ENCODE measurements around the gene COL11A1.

Gene COL11A1

DNA sequence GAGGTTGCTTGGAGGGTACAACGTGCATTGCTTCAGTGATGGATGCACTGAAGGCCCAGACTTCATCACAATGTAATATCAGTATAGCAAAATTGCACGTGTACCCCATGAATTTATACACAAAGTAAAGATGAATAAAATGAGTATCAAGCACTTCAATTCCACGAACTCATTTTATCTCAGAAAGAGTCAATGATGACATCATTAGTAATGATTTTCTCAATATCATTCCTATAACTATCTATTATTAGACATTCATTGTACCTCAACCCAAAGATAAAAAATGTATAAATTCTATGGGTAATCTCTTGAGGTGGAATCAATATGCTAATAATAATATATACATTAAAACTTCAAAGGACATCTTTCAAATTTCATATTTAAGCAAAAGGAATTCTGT, 208.4 kb downstream of the COL11A1 start:
- no peak for DNase-seq (ENCODE audit: low read depth)

DNA sequence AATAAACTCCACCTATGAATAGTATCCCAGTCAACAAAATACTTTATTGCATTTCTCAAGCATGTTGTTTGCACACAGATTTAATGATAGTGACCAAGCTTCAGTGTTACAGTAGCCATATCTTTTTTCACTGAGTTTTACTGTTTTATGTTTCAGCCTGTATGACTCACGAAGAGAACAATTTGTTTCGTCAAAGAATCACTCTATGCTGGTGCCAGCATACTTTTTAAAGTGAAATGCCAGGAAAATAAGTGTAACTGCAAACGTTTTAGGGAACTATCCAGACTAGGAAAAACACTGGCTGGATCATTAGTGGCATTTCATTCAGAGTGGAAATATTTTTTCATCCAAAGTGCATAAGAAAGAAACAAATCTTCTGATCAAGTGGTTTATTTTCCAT, 210.8 kb downstream of the COL11A1 start:
- DNase-seq (ENCODE audit: low read depth) = peak; percentile 71

DNA sequence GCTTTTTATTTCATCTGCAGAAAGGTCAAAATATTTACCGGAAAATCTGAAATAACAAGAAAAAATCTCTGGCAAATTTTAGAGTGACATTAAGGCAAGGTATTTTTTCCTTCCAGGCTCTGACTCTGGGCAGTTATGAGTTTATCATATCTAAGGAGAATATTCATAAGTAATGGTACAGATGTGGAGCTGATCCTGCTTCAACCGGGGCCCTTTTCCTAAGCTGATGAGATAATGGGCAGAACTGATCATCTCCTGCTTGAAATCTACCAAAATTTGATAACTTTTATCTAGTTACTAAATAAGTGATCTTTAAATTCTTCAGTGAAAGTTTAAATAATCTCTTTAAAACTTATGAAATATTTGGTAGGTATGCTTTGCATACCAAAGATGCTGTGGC, 211.6 kb downstream of the COL11A1 start:
- DNase-seq (ENCODE audit: low read depth) = no peak

DNA sequence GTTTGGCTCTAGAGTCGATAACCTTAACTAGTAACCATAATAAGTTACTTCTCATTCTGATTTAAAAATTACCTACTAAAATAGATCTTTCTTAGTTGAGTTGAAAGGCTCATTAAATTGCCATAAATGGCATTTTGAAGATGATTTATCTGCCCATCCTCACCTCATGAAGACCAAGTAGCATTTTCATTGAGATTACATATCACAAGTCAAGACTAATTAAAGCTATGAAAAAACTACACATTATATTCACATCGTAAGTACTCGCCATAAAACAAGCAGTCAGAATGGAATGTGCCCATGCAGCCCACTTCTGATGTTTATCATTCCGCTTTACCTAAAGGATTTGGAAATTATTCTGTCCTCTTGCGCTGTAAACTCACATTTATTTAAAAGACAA, 212.0 kb downstream of the COL11A1 start:
- no peak for DNase-seq (ENCODE audit: low read depth)

DNA sequence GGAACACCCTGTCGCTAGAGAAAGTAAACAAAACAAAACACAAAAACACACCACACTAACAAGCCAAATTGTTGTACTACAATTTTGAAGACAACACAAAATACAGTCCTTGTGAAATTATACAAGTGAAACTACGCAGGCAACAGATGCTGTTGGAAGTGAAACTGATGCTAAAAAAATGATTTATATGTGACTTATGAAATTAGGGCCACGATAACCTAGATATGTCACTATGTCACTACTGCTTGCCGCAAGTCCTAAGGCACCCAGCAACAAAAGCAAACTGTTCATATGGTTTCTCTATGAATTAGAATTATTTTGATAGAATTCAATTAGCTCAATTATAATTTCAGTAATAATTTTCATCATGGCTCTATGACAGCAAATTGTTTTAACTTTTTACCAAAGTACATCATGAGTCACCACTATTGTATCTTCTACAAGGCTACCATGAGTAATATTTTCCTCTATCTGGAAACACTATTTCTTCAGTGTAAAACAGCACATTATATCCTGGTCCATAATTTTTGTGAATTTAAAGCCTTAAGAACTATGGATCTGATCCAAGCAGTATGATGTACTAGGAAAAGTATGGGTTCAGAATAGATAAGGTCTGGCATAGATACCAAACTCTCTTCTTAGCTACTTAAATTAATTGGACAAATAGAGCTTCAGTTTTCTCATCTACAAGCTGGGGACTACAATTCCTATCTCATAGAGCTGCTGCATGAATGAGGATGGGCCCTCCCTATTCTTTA, 216.3 kb downstream of the COL11A1 start:
- DNase-seq (ENCODE audit: low read depth) = peak; percentile 84

DNA sequence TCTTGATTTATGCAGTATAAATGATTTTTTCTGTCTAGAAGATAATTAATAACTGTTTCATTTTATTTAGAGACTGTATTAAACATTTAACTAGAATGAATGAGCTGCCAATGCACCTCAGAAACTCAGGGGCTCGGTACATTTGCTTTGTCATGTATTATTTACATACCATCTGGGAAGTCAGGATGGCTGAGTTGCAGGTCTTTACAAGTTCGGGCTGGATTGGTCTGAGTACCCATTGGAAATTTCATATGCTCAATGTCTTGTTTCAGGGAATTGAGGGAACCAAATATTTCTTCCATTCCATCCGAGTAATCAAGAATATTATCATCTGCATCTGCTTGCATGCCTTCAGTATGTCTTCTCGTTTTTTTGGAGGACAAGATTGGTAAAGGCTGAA, 221.7 kb downstream of the COL11A1 start:
- DNase-seq (ENCODE audit: low read depth) = no peak

DNA sequence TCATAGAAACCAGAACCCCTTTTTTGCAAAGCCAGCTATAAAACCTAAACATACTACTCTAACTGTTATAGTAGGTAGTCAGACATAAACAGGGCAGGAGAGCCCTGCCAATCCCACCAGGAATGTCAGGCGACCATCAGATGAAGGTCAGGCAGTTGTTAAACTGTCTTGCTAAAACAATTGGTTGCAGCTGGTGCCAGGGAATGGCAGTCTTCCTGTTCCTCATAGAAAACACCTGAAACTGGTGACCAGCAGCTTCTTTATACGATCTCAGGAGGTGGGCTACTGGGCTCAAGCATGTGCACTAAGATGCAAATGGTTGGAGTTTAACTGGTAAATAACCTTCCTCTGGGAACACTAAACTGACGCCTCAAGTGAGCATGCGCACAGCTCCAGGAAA, 224.1 kb downstream of the COL11A1 start:
- DNase-seq (ENCODE audit: low read depth) = no peak

DNA sequence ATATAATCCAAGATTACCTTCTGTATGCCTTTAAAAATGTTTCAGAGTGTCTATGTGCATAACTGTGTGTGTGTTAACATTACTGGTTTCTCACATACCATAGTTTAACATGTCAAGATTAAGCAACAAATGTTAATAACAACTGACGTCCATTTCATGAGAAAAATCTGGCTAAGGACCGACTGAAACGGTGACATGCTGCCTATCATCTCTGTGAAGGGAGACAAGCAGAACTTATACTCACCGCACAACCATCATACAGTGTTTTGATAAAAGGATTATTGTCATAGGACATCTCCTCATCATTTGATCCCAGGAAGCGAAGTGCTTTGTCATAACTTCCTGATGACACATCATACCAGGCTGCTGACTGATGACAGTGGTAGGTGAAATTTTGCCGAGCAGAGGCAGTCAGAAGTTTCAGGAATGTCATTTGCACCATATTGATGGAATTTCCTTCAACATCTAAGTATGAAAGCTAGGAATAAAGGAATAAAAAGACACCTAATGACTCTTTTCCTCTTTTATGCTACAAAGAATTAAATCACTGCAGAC, 228.8 kb downstream of the COL11A1 start:
- peak; percentile 97 for DNase-seq (ENCODE audit: low read depth)

DNA sequence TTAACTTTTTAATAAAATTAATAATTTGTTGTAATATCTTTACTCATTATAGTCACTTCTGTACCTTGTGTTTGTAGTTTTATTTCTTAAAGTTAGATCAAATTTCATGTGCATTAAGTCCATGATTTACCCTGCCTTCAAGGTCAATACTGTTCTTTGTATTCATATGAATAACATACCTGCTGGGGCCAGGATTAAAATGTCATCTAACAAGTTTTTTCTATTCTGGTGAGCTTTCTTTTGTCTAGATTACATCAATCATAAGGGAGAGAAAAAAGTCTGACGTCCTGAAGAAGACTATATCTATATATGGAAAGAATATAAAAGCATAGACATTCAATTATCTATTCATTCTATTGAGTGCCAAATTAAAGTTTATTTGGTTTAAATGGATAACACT, 232.6 kb downstream of the COL11A1 start:
- DNase-seq (ENCODE audit: low read depth) = no peak

DNA sequence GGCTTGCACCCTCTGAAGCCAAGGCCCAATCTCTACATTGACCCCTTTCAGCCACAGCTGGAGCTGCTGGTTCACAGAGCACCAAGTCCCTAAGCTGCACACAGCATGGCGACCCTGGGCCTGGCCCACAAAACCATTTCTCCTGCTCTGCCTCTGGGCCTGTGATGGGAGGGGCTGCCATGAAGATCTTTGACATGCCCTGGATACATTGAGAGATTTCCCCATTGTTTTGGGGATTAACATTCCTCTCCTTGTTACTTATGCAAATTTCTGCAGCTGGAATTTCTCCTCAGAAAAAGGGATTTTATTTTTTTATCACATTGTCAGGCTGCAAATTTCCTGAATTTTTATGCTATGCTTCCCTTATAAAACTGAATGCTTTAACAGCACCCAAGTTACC, 235.8 kb downstream of the COL11A1 start:
- no peak for DNase-seq (ENCODE audit: low read depth)

DNA sequence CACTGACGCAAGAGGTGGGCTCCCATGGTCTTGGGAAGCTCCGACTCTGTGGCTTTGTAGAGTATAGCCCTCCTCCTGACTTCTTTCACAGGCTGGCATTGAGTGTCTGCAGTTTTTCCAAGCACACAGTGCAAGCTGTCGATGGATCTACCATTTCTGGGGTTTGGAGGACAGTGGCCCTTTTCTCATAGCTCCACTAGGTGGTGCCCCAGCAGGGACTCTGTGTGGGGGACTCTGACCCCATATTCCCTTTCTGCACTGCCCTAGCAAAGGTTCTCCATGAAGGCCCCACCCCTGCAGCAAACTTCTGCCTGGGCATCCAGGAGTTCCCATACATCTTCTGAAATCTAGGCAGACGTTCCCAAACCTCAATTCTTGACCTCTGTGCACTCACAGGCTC, 236.2 kb downstream of the COL11A1 start:
- no peak for DNase-seq (ENCODE audit: low read depth)

DNA sequence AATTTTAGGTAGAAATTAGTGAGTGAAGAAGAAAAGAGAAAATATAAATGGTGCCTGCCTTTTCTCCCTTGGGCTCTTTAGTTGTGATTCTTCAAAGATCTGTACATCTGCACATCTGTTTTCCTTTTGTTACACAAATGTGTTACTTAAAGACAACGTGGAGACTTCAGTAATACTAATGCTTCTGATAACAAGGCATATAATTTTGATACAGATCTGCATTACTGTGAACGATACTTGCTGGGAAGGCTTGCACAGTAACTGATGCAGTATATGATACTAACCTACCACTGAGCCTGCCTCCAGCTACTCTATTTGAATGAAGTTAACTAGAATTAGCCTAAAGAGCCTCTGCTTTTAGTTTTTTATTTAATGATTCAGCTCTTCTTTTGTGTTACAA, 244.6 kb downstream of the COL11A1 start:
- DNase-seq (ENCODE audit: low read depth) = no peak

DNA sequence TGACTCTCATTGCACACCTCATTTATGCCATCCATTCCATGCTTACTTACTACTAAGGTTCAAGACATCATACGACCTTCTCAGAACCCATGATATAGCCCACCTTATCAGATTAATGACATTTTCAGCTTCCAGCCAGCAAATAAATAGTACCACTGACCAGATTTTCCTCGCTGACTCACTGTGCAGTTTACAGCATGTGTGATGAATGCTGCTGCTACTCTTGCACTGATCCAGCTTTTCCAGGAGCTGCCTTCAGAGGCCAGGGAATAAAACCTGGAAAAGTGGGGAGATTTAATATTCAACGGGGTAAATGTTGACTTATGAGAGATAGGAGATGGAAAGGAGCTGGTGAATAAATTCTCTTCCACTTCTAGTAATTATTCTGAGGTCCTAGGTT, 247.1 kb downstream of the COL11A1 start:
- no peak for DNase-seq (ENCODE audit: low read depth)

DNA sequence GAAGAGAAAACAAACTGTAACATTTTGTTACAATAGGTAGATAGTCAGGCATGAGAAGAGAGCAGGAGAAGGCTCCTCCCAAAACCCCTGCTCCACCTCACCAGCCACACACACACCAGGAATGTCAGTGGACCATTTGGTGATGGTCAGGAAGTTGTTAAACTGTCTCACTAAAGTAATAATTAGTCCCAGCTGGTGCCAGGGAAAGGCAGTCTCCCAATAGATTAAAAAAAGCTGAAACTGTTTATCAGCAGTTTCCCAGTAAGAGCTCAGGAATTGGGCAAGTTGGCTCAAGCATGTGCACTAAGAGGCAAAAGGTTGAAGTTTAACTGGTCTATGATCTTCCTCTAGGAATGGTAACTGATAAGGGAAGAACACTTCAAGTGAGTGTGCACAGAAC, 249.6 kb downstream of the COL11A1 start:
- peak; percentile 23 for DNase-seq (ENCODE audit: low read depth)

DNA sequence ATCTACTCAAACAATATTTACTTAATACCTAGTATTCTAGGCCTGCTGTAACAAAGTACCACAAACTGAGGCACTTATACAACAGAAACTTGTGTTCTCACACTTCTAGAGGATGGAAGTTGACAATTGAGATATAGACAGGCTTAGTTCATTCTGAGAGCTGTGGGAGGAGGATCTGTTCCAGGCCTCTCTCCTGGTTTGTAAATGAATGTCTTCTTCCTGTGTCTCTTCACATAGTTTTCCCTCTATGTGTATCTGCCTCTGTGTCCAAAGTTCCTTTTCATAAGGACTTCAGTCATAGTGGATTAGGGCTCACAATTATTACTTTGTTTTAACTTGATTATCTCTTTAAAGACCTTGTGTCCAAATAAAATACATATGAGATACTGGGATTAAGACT, 251.1 kb downstream of the COL11A1 start:
- no peak for DNase-seq (ENCODE audit: low read depth)

DNA sequence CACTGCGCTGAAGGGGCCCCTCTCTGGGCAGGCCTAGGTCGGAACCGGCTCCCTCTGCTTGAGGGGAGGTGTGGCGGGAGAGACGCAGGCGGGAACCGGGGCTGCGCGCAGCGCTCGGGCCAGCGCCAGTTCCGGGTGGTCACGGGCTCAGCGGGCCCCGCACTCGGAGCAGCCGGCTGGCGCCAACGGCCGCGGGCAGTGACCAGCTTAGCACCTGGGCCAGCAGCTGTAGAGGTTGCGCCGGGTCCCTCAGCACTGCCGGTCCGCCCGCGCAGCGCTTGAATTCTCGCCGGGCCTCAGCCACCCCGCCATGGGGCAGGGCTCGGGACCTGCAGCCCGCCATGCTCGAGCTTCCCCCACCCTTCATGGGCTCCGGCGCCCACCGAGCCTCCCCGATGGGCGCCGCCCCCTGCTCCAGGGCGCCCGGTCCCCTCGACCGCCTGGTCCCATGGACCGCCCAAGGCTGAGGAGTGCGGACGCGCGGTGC, 254.6 kb downstream of the COL11A1 start:
- DNase-seq (ENCODE audit: low read depth) = no peak

DNA sequence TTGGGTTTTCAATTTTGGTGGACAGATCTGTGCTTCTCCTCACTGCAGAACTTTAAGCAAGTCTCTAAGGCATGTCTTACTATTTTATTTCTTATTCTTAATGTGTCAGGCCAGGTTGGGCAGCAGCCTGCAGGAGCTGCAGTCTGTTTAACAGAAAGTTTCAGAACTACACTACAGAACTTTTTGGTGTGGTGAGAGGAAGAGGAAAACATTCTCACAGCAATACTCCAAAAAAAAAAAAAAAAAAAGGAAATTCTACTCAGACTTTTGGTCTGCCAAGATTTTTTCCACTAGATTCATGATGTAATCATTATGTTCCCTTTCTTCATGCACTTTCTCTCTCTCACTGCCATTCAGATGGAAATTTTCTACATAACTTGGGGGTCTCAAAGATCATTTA, 255.2 kb downstream of the COL11A1 start:
- DNase-seq (ENCODE audit: low read depth) = no peak

DNA sequence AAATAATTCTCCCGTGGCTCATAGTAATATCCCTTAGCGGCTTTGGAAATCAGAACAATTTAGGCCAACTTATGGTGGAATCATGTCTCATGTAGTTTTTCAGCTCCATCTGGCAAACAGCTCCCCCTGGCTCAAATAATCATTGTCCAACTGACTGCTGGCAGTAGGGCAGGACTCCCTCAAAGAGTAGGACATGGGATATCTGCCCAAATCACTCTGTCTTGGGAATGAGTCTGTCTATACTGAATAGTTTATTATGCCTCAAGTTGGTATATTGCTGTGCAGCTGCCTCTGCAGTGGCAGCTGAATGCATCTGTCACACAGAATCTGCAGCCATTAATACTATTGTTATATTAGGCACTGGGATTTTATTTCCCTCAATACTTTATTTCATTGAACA, 255.7 kb downstream of the COL11A1 start:
- no peak for DNase-seq (ENCODE audit: low read depth)

DNA sequence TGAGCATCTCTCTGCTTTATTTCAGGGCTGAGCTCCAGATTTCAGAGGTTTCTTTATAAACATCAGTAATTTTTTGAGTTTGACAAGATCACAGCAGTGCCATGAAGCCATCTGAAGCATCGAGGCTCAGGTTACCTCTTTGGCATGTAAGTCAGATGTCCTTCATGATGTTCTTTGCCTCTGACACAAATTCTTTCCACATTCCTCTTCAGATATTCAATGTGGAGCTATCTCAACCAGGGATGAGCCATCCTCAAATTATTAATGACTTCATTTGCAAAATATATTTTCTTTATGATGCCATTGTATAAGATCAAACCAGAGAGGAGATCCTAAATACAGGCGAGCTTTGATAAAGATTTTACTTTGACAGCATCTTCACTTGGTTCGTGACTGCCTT, 256.7 kb downstream of the COL11A1 start:
- DNase-seq (ENCODE audit: low read depth) = no peak

DNA sequence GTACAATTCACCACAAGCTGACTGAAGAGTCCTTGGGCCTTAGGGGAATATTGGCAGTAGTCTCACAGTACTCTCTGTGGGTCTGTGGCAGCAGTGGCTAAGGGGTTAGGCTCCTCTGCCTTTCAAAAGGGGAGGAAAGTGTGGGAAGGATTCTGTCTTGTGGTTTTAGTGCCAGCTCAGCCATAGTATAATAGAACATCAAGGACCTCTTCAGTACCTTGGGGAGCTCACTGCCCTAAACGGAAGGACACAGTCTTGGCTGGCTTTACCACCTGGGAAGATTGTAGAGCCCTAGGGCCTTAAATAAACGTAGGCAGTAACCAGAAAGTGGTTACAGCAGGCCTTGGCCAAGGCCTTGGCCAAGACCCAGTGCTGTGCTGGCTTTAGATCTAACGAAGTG, 265.7 kb downstream of the COL11A1 start:
- no peak for DNase-seq (ENCODE audit: low read depth)

DNA sequence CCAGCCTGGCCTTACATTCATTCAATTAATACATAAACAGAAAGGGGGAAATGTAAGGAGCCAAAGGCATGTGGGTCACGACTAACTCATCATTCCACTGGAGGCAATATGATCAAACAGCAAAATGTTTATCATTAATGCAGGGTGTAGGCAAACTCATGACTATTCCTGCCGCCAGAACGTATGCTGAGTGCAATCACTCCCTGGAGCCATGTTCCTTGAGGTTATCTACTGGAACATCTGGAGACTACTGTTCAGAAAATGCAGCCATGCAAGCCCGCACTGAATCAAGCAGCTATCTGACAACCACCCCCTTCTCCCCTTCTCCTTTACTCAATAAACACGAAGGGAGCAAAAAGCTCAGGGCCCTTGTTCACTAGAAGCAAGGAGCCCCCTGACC, 267.6 kb downstream of the COL11A1 start:
- no peak for DNase-seq (ENCODE audit: low read depth)

DNA sequence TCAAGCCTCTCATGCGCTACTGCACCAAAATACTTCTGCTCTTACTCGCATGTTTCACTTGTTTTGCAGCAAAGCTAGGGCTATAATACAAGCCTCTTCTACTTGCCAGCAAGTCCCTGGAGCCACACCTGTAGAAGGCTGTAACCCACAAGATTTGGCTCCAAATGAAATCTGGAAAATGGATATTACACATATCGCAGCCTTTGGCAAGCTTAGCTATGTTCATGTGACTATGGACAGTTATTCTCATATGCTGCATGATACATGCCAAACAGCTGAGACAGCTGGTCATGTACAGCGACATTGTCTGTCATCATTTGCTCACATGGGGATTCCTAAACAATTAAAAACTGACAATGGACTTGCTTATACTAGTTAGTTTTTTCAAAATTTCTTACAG, 270.3 kb downstream of the COL11A1 start:
- DNase-seq (ENCODE audit: low read depth) = peak; percentile 24

DNA sequence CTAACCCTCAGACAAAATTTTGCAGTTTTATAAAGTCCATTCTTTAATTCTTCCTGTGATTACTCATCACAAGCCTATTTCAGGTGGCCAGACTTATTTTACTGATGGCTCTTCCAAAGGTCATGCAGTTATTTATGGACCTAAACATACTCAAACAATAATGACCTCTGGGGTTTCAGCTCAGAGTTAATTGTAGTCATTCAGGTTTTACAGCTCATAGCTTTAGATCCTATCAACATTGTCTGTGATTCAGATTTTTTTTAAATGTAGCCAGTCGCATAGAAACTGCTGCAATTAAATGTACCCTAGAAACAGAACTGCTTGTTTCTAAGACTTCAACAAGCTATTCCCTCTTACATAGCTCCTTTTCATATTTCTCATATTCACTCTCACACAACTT, 270.8 kb downstream of the COL11A1 start:
- peak; percentile 40 for DNase-seq (ENCODE audit: low read depth)

DNA sequence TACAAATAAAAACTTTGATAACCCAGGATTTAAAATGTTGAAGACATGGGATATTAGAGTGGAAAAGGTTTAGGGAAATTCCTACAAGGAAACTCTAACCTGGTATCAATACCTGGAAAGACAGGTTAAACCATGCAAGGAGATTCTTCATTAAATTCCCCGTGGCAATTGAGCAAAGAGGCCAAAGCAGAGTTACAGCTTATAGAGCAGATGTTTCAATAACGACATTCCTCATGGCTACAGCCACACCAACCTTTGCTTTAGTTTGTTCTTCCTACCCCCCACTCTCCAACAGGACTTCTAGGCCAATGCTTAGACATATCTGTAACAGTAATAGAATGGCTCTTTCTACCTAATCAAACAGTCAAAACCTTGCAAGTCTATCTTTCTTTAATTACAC, 271.3 kb downstream of the COL11A1 start:
- no peak for DNase-seq (ENCODE audit: low read depth)

All from ELR (cell line).